ENCODE data around the gene NOC2L. TPM values are rescaled to one million over a fixed set of nuclear protein-coding genes. Genes with fewer than 3 reads are reported as not detected.

The NOC2L gene
- total RNA-seq, 4 donors from 2014 or later: 17.8 to 45.4 (median 23.5) TPM

DNA sequence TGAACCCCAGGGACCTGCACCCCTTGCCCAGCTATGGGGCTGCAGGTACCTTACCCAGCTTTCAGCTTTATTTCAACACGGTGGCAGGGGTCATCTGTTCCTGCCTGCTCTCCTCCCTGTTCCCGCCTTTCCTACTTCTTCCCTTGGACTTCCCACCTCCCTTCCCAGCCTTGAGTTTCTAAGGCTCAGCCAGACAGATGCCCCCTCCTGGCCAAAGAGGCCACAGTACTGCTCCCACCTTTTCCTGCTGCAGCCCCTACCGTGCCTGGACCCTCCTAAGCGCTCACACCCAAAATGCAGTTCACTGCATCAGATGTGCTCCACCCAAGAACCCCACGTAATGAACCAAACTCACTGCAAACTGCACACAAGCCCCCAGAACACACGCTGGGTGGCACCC, 7.7 kb downstream of the NOC2L start:
- TF ChIP-seq, protein P1, sequence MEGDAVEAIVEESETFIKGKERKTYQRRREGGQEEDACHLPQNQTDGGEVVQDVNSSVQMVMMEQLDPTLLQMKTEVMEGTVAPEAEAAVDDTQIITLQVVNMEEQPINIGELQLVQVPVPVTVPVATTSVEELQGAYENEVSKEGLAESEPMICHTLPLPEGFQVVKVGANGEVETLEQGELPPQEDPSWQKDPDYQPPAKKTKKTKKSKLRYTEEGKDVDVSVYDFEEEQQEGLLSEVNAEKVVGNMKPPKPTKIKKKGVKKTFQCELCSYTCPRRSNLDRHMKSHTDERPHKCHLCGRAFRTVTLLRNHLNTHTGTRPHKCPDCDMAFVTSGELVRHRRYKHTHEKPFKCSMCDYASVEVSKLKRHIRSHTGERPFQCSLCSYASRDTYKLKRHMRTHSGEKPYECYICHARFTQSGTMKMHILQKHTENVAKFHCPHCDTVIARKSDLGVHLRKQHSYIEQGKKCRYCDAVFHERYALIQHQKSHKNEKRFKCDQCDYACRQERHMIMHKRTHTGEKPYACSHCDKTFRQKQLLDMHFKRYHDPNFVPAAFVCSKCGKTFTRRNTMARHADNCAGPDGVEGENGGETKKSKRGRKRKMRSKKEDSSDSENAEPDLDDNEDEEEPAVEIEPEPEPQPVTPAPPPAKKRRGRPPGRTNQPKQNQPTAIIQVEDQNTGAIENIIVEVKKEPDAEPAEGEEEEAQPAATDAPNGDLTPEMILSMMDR (IDR thresholded peaks at IDR 0.05; ENCODE audit: low read depth): no peak

DNA sequence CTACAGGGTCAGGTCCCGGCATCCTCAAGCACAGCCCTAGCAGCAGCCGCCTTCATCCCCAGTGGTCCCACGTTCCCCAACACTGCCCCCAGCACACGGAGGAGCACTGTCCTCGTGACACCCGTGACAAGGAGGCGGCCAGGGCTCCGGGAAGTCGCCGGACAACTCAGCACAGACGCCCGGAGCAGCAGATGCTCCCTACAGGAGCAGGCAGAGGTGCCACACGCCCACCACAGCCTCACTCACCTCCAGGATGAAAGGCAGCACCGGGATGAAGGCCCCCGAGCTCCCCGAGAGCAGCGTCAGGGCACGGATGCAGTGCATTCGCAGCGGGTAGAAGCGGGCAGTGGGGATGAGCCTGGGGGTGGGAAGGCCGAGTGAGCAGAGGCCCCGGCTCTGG, 8.2 kb downstream of the NOC2L start:
- TF ChIP-seq, protein P1 (IDR thresholded peaks at IDR 0.05; ENCODE audit: low read depth): no peak

DNA sequence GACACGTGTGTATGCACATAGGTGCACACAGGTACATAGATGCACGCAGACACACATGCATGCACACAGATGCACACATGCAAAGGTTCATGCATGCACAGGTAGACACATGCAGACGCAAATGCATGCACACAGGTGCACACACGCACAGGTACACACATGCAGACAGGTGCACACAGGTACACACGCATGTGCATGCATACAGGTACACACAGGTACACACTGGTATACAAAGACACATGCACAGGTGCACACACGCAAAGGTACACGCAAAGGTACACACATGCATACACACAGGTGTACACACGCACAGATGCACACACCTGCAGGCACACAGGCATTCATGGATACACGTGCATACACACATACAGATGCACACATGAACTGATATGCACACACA, 8.8 kb downstream of the NOC2L start:
- TF ChIP-seq, protein P1 (IDR thresholded peaks at IDR 0.05; ENCODE audit: low read depth): no peak

DNA sequence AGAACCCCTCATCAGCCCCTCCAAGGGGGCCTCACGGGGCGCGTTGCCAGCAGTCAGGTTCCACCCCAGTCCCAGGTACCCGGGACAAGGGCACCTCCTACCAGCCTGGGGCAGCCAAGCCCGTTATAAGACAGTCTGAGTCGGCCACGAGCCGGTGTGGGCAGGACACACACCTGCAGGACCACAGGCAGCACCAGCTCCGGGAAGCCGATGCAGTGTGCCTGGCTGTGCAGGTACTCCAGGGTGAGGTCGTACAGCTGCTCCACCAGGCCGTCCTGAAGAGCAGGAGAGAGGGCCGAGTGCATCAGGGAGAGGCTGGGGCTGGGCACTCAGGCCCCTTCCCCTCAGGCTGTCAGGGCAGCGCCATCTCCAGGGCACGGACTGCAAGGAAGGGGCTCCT, 11.1 kb downstream of the NOC2L start:
- TF ChIP-seq, protein P1 (IDR thresholded peaks at IDR 0.05; ENCODE audit: low read depth): no peak

DNA sequence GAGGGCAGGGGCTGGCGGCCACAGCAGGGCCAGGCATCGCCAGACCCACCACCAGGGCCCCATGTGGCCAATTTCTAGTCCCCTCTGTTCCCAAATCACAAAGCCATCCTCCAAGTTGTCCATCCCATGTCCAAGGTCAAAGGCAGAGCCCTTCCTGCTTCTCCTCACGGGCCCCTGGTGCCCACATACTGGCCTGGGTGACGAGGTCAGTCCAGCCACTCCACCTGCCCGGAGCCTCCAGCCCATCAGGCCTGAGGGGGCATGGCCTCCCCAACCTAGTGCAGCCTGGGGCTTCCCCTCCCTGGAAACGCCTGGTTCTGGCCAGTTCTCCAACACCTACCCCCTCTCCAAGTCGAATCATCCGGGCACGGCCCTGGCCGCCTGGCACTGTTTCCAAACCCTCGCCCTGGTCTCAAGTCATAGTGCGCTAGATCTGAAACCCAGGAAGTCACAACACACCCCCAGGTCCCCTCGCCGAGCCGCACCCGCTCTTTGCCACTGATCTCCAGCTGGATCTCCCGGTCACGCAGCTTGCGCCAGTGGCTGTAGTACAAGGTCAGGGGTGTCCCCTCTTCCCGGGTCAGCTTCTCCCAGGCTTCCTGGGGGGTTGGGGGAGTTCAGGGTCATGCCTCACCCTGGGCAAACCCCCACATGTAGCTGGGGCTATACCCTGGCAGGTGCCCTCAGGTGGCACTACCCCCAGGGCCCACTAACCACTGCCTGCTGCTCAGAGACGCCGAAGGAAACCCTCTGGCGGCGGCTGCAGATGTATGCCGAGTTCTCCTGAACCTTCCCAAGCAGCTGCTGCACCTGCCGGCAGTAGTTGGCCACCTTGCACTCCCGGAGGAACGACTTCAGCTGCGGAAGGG, 13.1 kb downstream of the NOC2L start:
- TF ChIP-seq, protein P1 (IDR thresholded peaks at IDR 0.05; ENCODE audit: low read depth): no peak

DNA sequence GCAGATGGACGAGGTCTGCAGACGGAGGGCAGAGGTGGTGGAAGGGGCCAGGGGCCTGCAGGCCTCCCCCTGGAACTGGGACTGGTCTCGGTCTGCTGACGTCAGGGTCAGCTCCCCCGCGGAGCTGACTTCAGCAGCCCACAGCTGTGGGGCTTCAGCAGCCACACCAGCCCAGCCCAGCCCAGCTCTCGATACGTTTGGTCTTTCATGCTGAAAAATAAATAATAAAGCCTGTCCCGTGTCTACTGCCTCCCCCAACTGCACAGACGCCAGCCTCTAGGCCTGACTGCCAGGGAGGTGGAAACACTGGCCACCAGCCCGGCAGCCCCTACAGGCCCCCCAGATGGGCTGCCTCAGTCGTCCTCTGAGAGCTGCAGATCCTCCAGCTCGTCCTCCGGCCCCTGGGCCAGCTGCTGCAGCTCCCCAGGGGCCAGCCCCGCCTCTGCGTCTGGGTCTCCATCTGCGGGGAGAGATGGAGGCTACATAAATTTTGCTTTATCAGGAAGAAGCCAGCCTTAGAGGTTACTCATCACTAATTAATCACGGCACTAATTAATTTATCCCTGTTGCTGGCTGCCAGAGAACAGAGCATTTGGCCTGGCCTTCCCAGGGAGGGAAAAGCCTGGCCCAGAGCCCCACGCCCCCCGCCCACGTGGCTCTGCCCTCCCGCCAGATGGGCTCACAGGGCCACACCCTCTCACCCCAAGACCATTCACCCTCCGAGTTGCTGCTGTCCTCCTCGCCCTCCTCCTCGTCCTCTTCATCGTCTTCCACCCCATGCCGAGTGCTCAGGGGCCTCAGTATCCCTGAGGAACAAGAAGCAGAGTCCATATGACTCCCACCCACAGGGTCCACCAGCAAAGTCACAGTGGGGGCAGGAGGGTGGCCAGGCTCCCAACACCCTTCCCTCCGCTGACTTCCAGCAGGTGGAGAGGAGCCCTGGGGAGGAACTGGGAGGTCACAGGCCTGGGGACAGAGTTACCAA, 14.4 kb downstream of the NOC2L start:
- TF ChIP-seq, protein P1 (IDR thresholded peaks at IDR 0.05; ENCODE audit: low read depth): no peak
